Myocyte (in vitro differentiated cells): ENCODE results near the gene KRTAP13-1. TPM values are rescaled to one million over a fixed set of nuclear protein-coding genes. Genes with fewer than 3 reads are reported as not detected.

ENCODE experiments used
- microRNA-seq: library from miRNA; unstranded; fragments of <30 nt; microRNA quantifications from one replicate; pipeline ENCODE4, GENCODE V29; 2016
- total RNA-seq: library from RNA; depleted of rRNA; stranded (reverse); fragments of >200 nt; gene quantifications from 2 replicates; pipeline ENCODE4 v1.2.3, GENCODE V29; 2014

KRTAP13-1 gene
- total RNA-seq, 1 donor from 2014 or later = not detected

Small RNA genes within 50 kb of the gene (microRNA-seq; reads per million reads assigned to microRNA genes)
- not detected for gene MIR4327

Other genes starting within 250 kb of the KRTAP13-1 start
- gene CLDN17, start 229.2 kb upstream of the KRTAP13-1 start, total RNA-seq = not detected in 2 replicates
- gene CLDN8, start 179.9 kb upstream of the KRTAP13-1 start, total RNA-seq = not detected in 2 replicates
- not detected in 2 replicates for gene KRTAP24-1, start 113.1 kb upstream of the KRTAP13-1 start, total RNA-seq
- gene KRTAP25-1, start 106.5 kb upstream of the KRTAP13-1 start, total RNA-seq = not detected in 2 replicates
- not detected in 2 replicates for gene KRTAP26-1, start 75.7 kb upstream of the KRTAP13-1 start, total RNA-seq
- gene KRTAP27-1, start 58.3 kb upstream of the KRTAP13-1 start, total RNA-seq = not detected in 2 replicates
- not detected in 2 replicates for gene KRTAP23-1, start 47.4 kb upstream of the KRTAP13-1 start, total RNA-seq
- gene KRTAP13-2, start 23.8 kb upstream of the KRTAP13-1 start, total RNA-seq = not detected in 2 replicates
- gene KRTAP13-3, start 29.9 kb downstream of the KRTAP13-1 start, total RNA-seq = not detected in 2 replicates
- gene KRTAP13-4, start 34.2 kb downstream of the KRTAP13-1 start, total RNA-seq = not detected in 2 replicates
- not detected in 2 replicates for gene KRTAP15-1, start 44.2 kb downstream of the KRTAP13-1 start, total RNA-seq
- gene KRTAP19-1, start 84.3 kb downstream of the KRTAP13-1 start, total RNA-seq = not detected in 2 replicates
- not detected in 2 replicates for gene KRTAP19-2, start 91.4 kb downstream of the KRTAP13-1 start, total RNA-seq
- not detected in 2 replicates for gene KRTAP19-3, start 96.0 kb downstream of the KRTAP13-1 start, total RNA-seq
- gene KRTAP19-4, start 101.1 kb downstream of the KRTAP13-1 start, total RNA-seq = not detected in 2 replicates
- gene KRTAP19-5, start 106.1 kb downstream of the KRTAP13-1 start, total RNA-seq = not detected in 2 replicates
- not detected in 2 replicates for gene KRTAP19-6, start 145.8 kb downstream of the KRTAP13-1 start, total RNA-seq
- not detected in 2 replicates for gene KRTAP19-7, start 165.3 kb downstream of the KRTAP13-1 start, total RNA-seq
- not detected in 2 replicates for gene KRTAP22-2, start 194.4 kb downstream of the KRTAP13-1 start, total RNA-seq
- not detected in 2 replicates for gene KRTAP6-3, start 196.4 kb downstream of the KRTAP13-1 start, total RNA-seq
- not detected in 2 replicates for gene KRTAP6-2, start 202.9 kb downstream of the KRTAP13-1 start, total RNA-seq
- not detected in 2 replicates for gene KRTAP22-1, start 205.1 kb downstream of the KRTAP13-1 start, total RNA-seq
- not detected in 2 replicates for gene KRTAP6-1, start 217.9 kb downstream of the KRTAP13-1 start, total RNA-seq
- gene KRTAP20-1, start 220.4 kb downstream of the KRTAP13-1 start, total RNA-seq = not detected in 2 replicates
- gene KRTAP20-4, start 224.6 kb downstream of the KRTAP13-1 start, total RNA-seq = not detected in 2 replicates
- gene KRTAP20-2, start 239.2 kb downstream of the KRTAP13-1 start, total RNA-seq = not detected in 2 replicates
- not detected in 2 replicates for gene KRTAP20-3, start 246.8 kb downstream of the KRTAP13-1 start, total RNA-seq